Measurements from ENCODE around the gene JMJD6.
"Not testable (repeated sequence)": the region's sequence is repeated elsewhere in the genome, so short reads cannot be mapped to it uniquely, and the experiment has no call there.

JMJD6 gene

GRCh38 chr17:76736349-76737081 is 10.1 kb upstream of the JMJD6 start:
- peak; percentile 39 to 48 for DNase-seq (ENCODE audit: low read depth in 2 of 2)

GRCh38 chr17:76735586-76736348 is 9.4 kb upstream of the JMJD6 start:
- no peak for DNase-seq (ENCODE audit: low read depth in 2 of 2)

GRCh38 chr17:76735006-76735405 is 8.6 kb upstream of the JMJD6 start:
- no peak for DNase-seq (ENCODE audit: low read depth in 2 of 2)

- DNase-seq (ENCODE audit: low read depth in 2 of 2), result no peak
Observed at GRCh38 chr17:76734080-76734840, 7.9 kb upstream of the JMJD6 start.

- no peak for DNase-seq (ENCODE audit: low read depth in 2 of 2)
Observed at GRCh38 chr17:76733618-76733957, 7.2 kb upstream of the JMJD6 start.

- DNase-seq (ENCODE audit: low read depth in 2 of 2), result no peak
Observed at GRCh38 chr17:76732734-76733617, 6.6 kb upstream of the JMJD6 start.

GRCh38 chr17:76731800-76732733 is 5.7 kb upstream of the JMJD6 start:
- not testable (repeated sequence) for DNase-seq (ENCODE audit: low read depth in 2 of 2)

GRCh38 chr17:76727745-76728456 is 1.5 kb upstream of the JMJD6 start:
- DNase-seq (ENCODE audit: low read depth in 2 of 2), result no peak

GRCh38 chr17:76726776-76727718 is 641 bp upstream of the JMJD6 start, which contains the start of gene METTL23:
Gene METTL23, plus strand, starts transcription at chr17:76726839. Its CDS starts 2,872 bp downstream, at chr17:76729711.
- DNase-seq (ENCODE audit: low read depth in 2 of 2), result peak; percentile 52 to 53

GRCh38 chr17:76725580-76726230 is 701 bp downstream of the JMJD6 start:
- DNase-seq (ENCODE audit: low read depth in 2 of 2), result peak in 1 of 2 donors; percentile 60

- no peak for DNase-seq (ENCODE audit: low read depth in 2 of 2)
Observed at GRCh38 chr17:76723812-76724211, 2.6 kb downstream of the JMJD6 start.

GRCh38 chr17:76722977-76723376 is 3.4 kb downstream of the JMJD6 start:
- not testable (repeated sequence) for DNase-seq (ENCODE audit: low read depth in 2 of 2)

- DNase-seq (ENCODE audit: low read depth in 2 of 2), result no peak
Observed at GRCh38 chr17:76722279-76722678, 4.1 kb downstream of the JMJD6 start.

- DNase-seq (ENCODE audit: low read depth in 2 of 2), result no peak
Observed at GRCh38 chr17:76721463-76721862, 4.9 kb downstream of the JMJD6 start.

GRCh38 chr17:76720941-76721340 is 5.5 kb downstream of the JMJD6 start:
- DNase-seq (ENCODE audit: low read depth in 2 of 2), result no peak

- DNase-seq (ENCODE audit: low read depth in 2 of 2), result no peak
Observed at GRCh38 chr17:76720211-76720610, 6.2 kb downstream of the JMJD6 start.

- DNase-seq (ENCODE audit: low read depth in 2 of 2), result no peak
Observed at GRCh38 chr17:76718516-76718915, 7.9 kb downstream of the JMJD6 start.

GRCh38 chr17:76716839-76717215 is 9.6 kb downstream of the JMJD6 start:
- no peak for DNase-seq (ENCODE audit: low read depth in 2 of 2)
